ENCODE measurements around the gene SPPL2A. TPM values are rescaled to one million over a fixed set of nuclear protein-coding genes. Genes with fewer than 3 reads are reported as not detected.

SPPL2A gene
- total RNA-seq, 1 experiment from 2014 or later, result 93.0 TPM

- TF ChIP-seq CTCF (IDR thresholded peaks at IDR 0.05; ENCODE audit: unreplicated experiment), result no peak
- DNase-seq (ENCODE audit: unreplicated experiment), result peak; percentile 3
- BruUV-seq (replicated peaks), result TSS peak; percentile 59
- H3K27ac Mint-ChIP-seq (ENCODE audit: low read depth, unreplicated experiment), result peak overlapping the region; percentile 89
- no peaks in the 10 kb centered on the region for H3K27me3 Mint-ChIP-seq (ENCODE audit: insufficient read depth, unreplicated experiment)
- H3K4me1 Mint-ChIP-seq (ENCODE audit: insufficient read depth, unreplicated experiment), result peaks cover 16% of the 10 kb centered on the region
- intact Hi-C loops (cut with micrococcal nuclease), result no loop called here
- peak overlapping the region; percentile 98 for H3K4me3 Mint-ChIP-seq (ENCODE audit: unreplicated experiment)
- H3K9me3 Mint-ChIP-seq (ENCODE audit: unreplicated experiment), result no peaks in the 10 kb centered on the region
- CTCF ChIA-PET, result interaction anchor here (1.0 to 1.7 kb wide), 7 partner anchors 10 to 224 kb away, joined by 3 to 6 read pairs (median 4); no protein-coding TSS in a partner anchor
- POLR2A ChIA-PET, result interaction anchor here (0.6 to 4.1 kb wide), 23 partner anchors 9 to 224 kb away, joined by 3 to 38 read pairs (median 5); partner anchors contain the start of genes AP4E1 and SPPL2A
- peaks cover 45% of the 10 kb centered on the region for H3K36me3 Mint-ChIP-seq (ENCODE audit: insufficient read depth, unreplicated experiment)
Measured at GRCh38 chr15:50685191-50685975, 80.1 kb downstream of the SPPL2A start.

GRCh38 chr15:50681467-50681866 is 84.0 kb downstream of the SPPL2A start:
- ChIA-PET POLR2A (interaction anchor here (0.6 kb wide), 1 partner anchor 64 kb away, joined by 3 read pairs; no protein-coding TSS in a partner anchor), CTCF (interaction anchor here (1.1 to 1.9 kb wide), 2 partner anchors 195 to 203 kb away, joined by 3 to 7 read pairs; no protein-coding TSS in a partner anchor)
- Mint-ChIP-seq H3K4me1 (ENCODE audit: insufficient read depth, unreplicated experiment) (peaks cover 12% of the 10 kb centered on the region), H3K36me3 (ENCODE audit: insufficient read depth, unreplicated experiment) (peaks cover 63% of the 10 kb centered on the region), H3K4me3 (ENCODE audit: unreplicated experiment) (no peak overlapping the region), H3K9me3 (ENCODE audit: unreplicated experiment) (no peaks in the 10 kb centered on the region), H3K27ac (ENCODE audit: low read depth, unreplicated experiment) (peak overlapping the region; percentile 55), H3K27me3 (ENCODE audit: insufficient read depth, unreplicated experiment) (no peaks in the 10 kb centered on the region)
- intact Hi-C loops (cut with micrococcal nuclease), result no loop called here
- DNase-seq (ENCODE audit: unreplicated experiment), result no peak
- TF ChIP-seq CTCF (IDR thresholded peaks at IDR 0.05; ENCODE audit: unreplicated experiment), result no peak
- no TSS peak for BruUV-seq (replicated peaks)

GRCh38 chr15:50676799-50677483 is 88.6 kb downstream of the SPPL2A start:
- POLR2A ChIA-PET, result interaction anchor here (0.7 to 3.2 kb wide), 6 partner anchors 9 to 232 kb away, joined by 3 to 23 read pairs (median 4); partner anchors contain the start of gene TRPM7
- no peak for TF ChIP-seq CTCF (IDR thresholded peaks at IDR 0.05; ENCODE audit: unreplicated experiment)
- peak overlapping the region; percentile 44 for H3K27ac Mint-ChIP-seq (ENCODE audit: low read depth, unreplicated experiment)

More at GRCh38 chr15:50676799-50677483, 88.6 kb downstream of the SPPL2A start:
- peak; percentile 5 for DNase-seq (ENCODE audit: unreplicated experiment)
- Mint-ChIP-seq H3K27me3 (ENCODE audit: insufficient read depth, unreplicated experiment) (no peaks in the 10 kb centered on the region), H3K9me3 (ENCODE audit: unreplicated experiment) (no peaks in the 10 kb centered on the region), H3K4me3 (ENCODE audit: unreplicated experiment) (no peak overlapping the region), H3K4me1 (ENCODE audit: insufficient read depth, unreplicated experiment) (peaks cover 12% of the 10 kb centered on the region), H3K36me3 (ENCODE audit: insufficient read depth, unreplicated experiment) (peaks cover 47% of the 10 kb centered on the region)
- no TSS peak for BruUV-seq (replicated peaks)
- intact Hi-C loops (cut with micrococcal nuclease), result no loop called here
- CTCF ChIA-PET, result interaction anchor here (1.0 to 4.1 kb wide), 4 partner anchors 190 to 201 kb away, joined by 3 to 24 read pairs (median 8); no protein-coding TSS in a partner anchor
